ENCODE results near the gene SLC49A4. TPM values are rescaled to one million over a fixed set of nuclear protein-coding genes. Genes with fewer than 3 reads are reported as not detected.

SLC49A4 gene
- total and polyA plus RNA-seq, 12 donors, result 3.1 to 19.7 (median 15.3) TPM

DNA sequence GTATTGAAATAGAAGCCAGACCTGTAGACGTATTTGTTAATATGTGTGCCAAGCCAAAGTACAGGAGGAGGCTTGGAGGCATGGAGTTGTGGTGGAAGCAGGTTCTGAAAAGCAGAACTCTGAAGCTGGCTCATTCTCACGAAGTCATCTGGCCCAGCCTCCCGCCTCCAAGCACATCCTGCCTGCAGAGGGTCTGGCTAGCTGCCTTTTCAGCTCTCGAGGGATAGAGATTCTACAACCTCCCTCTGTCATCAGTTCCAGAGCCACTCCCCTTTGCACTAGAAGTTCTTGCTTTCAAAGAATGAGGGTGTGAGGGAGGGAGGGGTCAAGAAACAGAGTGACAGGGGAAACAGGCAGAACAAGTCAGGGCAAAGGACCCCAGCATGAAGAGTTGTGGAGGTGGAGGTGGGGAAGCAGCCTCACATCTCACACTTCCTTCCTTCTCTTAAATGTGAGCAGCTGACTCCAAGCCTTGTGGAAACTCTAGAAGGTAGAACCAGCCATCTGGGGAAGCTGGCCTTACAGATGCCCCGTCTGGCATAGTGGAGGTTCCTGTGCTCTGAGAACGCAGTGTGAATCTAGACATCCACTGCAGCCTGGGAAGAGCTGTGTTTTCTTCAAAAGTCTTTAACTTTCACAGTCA, 95.3 kb downstream of the SLC49A4 start:
- no peak overlapping the region for H3K4me3 ChIP-seq
- no peak overlapping the region for H3K27ac ChIP-seq
- intact Hi-C loops (cut with DNase I), result loop anchor here in 1 of 10 donors (5.0 kb wide), 1 partner anchor 372 kb away; no protein-coding TSS in a partner anchor
- WGBS, 2 donors, result 21% methylated on average over 6 of the region's 6 CpGs
- peak; percentile 43 to 83 for DNase-seq
- H3K36me3 ChIP-seq, result peaks cover 0 to 5% (median 0%) of the 10 kb centered on the region in 9 donors
- peak; percentile 82 to 90 (median 86) for ATAC-seq
- peaks cover 0 to 3% (median 0%) of the 10 kb centered on the region in 7 donors for H3K27me3 ChIP-seq
- TF ChIP-seq, protein P1, sequence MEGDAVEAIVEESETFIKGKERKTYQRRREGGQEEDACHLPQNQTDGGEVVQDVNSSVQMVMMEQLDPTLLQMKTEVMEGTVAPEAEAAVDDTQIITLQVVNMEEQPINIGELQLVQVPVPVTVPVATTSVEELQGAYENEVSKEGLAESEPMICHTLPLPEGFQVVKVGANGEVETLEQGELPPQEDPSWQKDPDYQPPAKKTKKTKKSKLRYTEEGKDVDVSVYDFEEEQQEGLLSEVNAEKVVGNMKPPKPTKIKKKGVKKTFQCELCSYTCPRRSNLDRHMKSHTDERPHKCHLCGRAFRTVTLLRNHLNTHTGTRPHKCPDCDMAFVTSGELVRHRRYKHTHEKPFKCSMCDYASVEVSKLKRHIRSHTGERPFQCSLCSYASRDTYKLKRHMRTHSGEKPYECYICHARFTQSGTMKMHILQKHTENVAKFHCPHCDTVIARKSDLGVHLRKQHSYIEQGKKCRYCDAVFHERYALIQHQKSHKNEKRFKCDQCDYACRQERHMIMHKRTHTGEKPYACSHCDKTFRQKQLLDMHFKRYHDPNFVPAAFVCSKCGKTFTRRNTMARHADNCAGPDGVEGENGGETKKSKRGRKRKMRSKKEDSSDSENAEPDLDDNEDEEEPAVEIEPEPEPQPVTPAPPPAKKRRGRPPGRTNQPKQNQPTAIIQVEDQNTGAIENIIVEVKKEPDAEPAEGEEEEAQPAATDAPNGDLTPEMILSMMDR (IDR thresholded peaks at IDR 0.05), result no peak
- H3K9me3 ChIP-seq, result no peaks in the 10 kb centered on the region
- peaks cover 0 to 29% (median 18%) of the 10 kb centered on the region in 9 donors for H3K4me1 ChIP-seq

- intact Hi-C loops (cut with DNase I), result loop anchor here in 1 of 10 donors (5.0 kb wide), 1 partner anchor 372 kb away; no protein-coding TSS in a partner anchor
- TF ChIP-seq, protein P1 (IDR thresholded peaks at IDR 0.05), result no peak
- Histone ChIP-seq H3K36me3 (no peaks in the 10 kb centered on the region), H3K4me1 (peaks cover 0 to 29% (median 18%) of the 10 kb centered on the region in 9 donors), H3K27me3 (peaks cover 0 to 3% (median 0%) of the 10 kb centered on the region in 7 donors), H3K9me3 (no peaks in the 10 kb centered on the region), H3K27ac (no peak overlapping the region), H3K4me3 (no peak overlapping the region)
- WGBS, 2 donors, result 83 to 86% methylated on average over 4 of the region's 4 CpGs
- DNase-seq (no peak), ATAC-seq (peak in 2 of 8 donors; percentile 26 to 27)
These were observed 95.9 kb downstream of the SLC49A4 start for GRCh38 chr3:122890720-122891220.

GRCh38 chr3:122892118-122892960, 97.5 kb downstream of the SLC49A4 start:
- ATAC-seq, result no peak

More at GRCh38 chr3:122892118-122892960, 97.5 kb downstream of the SLC49A4 start:
- peaks cover 0 to 29% (median 18%) of the 10 kb centered on the region in 9 donors for H3K4me1 ChIP-seq
- H3K27ac ChIP-seq, result no peak overlapping the region
- TF ChIP-seq, protein P1 (IDR thresholded peaks at IDR 0.05), result no peak
- no peaks in the 10 kb centered on the region for H3K36me3 ChIP-seq
- DNase-seq, result no peak
- H3K4me3 ChIP-seq, result no peak overlapping the region
- H3K27me3 ChIP-seq, result peaks cover 0 to 9% (median 0%) of the 10 kb centered on the region in 7 donors
- H3K9me3 ChIP-seq, result no peaks in the 10 kb centered on the region
- intact Hi-C loops (cut with DNase I), result loop anchor here in 1 of 10 donors (5.0 kb wide), 1 partner anchor 370 kb away; no protein-coding TSS in a partner anchor
- 94 to 97% methylated on average over 21 of the region's 21 CpGs for whole genome bisulfite sequencing, 2 donors

Measured in heart right ventricle (tissue), 16 donors.